Neural cell (in vitro differentiated cells): ENCODE results near the gene GH1.

Experiments used
- CTCF ChIP-seq: fragments of 450-650 bp; IDR thresholded peaks from 2 replicates; pipeline ENCODE4 v1.5.1; 2014; ENCODE audit warnings: antibody characterized with exemption, mild to moderate bottlenecking, moderate library complexity; ENCODE audit not compliant: poor library complexity, severe bottlenecking
- EZH2 ChIP-seq: fragments of 200-600, 300-800 bp; shearing (Covaris generic), sonication (generic); IDR thresholded peaks from 2 replicates; pipeline ENCODE4 v1.6.1; 2014; ENCODE audit warnings: antibody characterized with exemption, low read length, borderline replicate concordance, mild to moderate bottlenecking; ENCODE audit not compliant: insufficient read depth, poor library complexity, severe bottlenecking
- RAD21 ChIP-seq: fragments of 450-650 bp; conservative IDR thresholded peaks from 2 replicates; pipeline ENCODE4 v1.6.1; 2014; ENCODE audit warnings: antibody characterized with exemption, mild to moderate bottlenecking, moderate library complexity
- REST ChIP-seq: IDR thresholded peaks from 2 replicates; pipeline ENCODE4 v1.6.1; 2012; ENCODE audit warnings: borderline replicate concordance
- SMC3 ChIP-seq: fragments of 450-650 bp; conservative IDR thresholded peaks from 2 replicates; pipeline ENCODE4 v1.6.1; 2014; ENCODE audit warnings: antibody characterized with exemption, mild to moderate bottlenecking, moderate library complexity; ENCODE audit not compliant: poor library complexity

GRCh38 chr17:63931981-63932561 lies 13.4 kb upstream of the GH1 start, which contains the start of gene CD79B:
- TF ChIP-seq RAD21 (no peak), EZH2 (no peak), CTCF (no peak), REST (no peak), SMC3 (no peak)
